Measurements from ENCODE around the gene CCDC190. TPM values are rescaled to one million over a fixed set of nuclear protein-coding genes. Genes with fewer than 3 reads are reported as not detected.

Gene CCDC190
- total and polyA plus RNA-seq, 2 of the 13 experiments (the other 11 are each of a cell fraction or from before 2014, with no cell fraction given) = not detected

- TF ChIP-seq, protein P1, sequence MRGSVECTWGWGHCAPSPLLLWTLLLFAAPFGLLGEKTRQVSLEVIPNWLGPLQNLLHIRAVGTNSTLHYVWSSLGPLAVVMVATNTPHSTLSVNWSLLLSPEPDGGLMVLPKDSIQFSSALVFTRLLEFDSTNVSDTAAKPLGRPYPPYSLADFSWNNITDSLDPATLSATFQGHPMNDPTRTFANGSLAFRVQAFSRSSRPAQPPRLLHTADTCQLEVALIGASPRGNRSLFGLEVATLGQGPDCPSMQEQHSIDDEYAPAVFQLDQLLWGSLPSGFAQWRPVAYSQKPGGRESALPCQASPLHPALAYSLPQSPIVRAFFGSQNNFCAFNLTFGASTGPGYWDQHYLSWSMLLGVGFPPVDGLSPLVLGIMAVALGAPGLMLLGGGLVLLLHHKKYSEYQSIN (CRISPR knock-in tag; IDR thresholded peaks at IDR 0.05; ENCODE audit: borderline replicate concordance) = no peak
- TF ChIP-seq PATZ1 (CRISPR knock-in tag; IDR thresholded peaks at IDR 0.05) = no peak
- TF ChIP-seq KDM3A (CRISPR knock-in tag; IDR thresholded peaks at IDR 0.05; ENCODE audit: low read depth) = no peak
- TF ChIP-seq ZNF430 (CRISPR knock-in tag; IDR thresholded peaks at IDR 0.05) = no peak
These were observed at the start of gene CCDC190 (continued) for GRCh38 chr1:162861101-162861500.

DNA sequence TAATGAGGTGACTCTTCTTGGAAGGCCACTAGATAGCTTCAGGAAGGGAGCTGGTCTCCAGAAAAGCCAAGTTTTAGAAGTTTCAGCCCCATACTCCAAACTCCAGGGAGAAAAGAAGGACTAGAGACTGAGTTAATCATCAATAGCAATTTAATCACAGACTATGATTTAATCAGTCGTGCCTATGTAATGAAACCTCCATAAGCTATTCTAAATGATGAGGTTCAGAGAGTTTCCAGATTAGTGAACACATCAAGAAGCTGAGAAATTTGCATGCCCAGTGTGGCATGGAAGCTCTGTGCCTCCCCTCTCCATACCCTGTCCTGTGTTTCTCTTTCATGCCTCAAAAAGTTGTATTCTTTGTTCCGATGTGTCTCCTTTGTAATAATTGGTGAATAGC is 49.2 kb upstream of the CCDC190 start:
- Histone ChIP-seq H3K27me3 (ENCODE audit: control insufficient read depth in 1 of 2, insufficient read depth in 2 of 2, low read length in 2 of 2) (no peaks in the 10 kb centered on the region), H3K36me3 (replicated peaks in 1 of 2; ENCODE audit: control insufficient read depth in 1 of 2, insufficient read depth in 2 of 2, low read length in 2 of 2) (no peaks in the 10 kb centered on the region), H3K9ac (ENCODE audit: insufficient read depth, low read depth, low read length) (no peak overlapping the region), H3K4me1 (ENCODE audit: insufficient read depth, low read length) (no peaks in the 10 kb centered on the region), H3K4me2 (ENCODE audit: low read depth, low read length) (no peak overlapping the region), H4K20me1 (ENCODE audit: insufficient read depth, low read length) (no peaks in the 10 kb centered on the region), H3K27ac (ENCODE audit: extremely low read length, insufficient read depth, low read length) (no peak overlapping the region), H3K79me2 (ENCODE audit: insufficient read depth, low read length) (no peaks in the 10 kb centered on the region), H3K9me3 (ENCODE audit: low read length) (peaks cover 10% of the 10 kb centered on the region), H3K4me3 (replicated peaks in 1 of 3; ENCODE audit: insufficient read depth in 1 of 3, low read depth in 2 of 3, low read length in 3 of 3) (no peak overlapping the region), H2AFZ (ENCODE audit: low read length) (no peak overlapping the region)
- no TSS peak for BruUV-seq (replicated peaks)
- POLR2A ChIA-PET = no interaction called here
- DNase-seq (ENCODE audit: low spot score) (no peak), ATAC-seq (no peak), FAIRE-seq (no peak)
- CTCF ChIA-PET (ENCODE audit: low intra/inter-chr PET ratio, low total read pairs) = no interaction called here
- intact Hi-C loops (cut with micrococcal nuclease; ENCODE audit: unreplicated experiment) (no loop called here), in situ Hi-C loops (cut with HindIII; ENCODE audit: extremely low pct_ligation_motif_present, low pct_unique_long_range_greater_than_20kb) (no loop called here)
- WGBS (ENCODE audit: low lambda C conversion rate) = 40% methylated on average over 2 of the region's 2 CpGs
- TF ChIP-seq ZNF501 (CRISPR knock-in tag; IDR thresholded peaks at IDR 0.05) = no peak
- no peak for TF ChIP-seq RORA (CRISPR knock-in tag; IDR thresholded peaks at IDR 0.05)
- TF ChIP-seq ZNF598 (CRISPR knock-in tag; IDR thresholded peaks at IDR 0.05; ENCODE audit: borderline replicate concordance) = no peak
- no peak for TF ChIP-seq HNRNPLL (IDR thresholded peaks at IDR 0.05; ENCODE audit: low read depth, low read length, poor library complexity, severe bottlenecking)
- TF ChIP-seq, protein P2, sequence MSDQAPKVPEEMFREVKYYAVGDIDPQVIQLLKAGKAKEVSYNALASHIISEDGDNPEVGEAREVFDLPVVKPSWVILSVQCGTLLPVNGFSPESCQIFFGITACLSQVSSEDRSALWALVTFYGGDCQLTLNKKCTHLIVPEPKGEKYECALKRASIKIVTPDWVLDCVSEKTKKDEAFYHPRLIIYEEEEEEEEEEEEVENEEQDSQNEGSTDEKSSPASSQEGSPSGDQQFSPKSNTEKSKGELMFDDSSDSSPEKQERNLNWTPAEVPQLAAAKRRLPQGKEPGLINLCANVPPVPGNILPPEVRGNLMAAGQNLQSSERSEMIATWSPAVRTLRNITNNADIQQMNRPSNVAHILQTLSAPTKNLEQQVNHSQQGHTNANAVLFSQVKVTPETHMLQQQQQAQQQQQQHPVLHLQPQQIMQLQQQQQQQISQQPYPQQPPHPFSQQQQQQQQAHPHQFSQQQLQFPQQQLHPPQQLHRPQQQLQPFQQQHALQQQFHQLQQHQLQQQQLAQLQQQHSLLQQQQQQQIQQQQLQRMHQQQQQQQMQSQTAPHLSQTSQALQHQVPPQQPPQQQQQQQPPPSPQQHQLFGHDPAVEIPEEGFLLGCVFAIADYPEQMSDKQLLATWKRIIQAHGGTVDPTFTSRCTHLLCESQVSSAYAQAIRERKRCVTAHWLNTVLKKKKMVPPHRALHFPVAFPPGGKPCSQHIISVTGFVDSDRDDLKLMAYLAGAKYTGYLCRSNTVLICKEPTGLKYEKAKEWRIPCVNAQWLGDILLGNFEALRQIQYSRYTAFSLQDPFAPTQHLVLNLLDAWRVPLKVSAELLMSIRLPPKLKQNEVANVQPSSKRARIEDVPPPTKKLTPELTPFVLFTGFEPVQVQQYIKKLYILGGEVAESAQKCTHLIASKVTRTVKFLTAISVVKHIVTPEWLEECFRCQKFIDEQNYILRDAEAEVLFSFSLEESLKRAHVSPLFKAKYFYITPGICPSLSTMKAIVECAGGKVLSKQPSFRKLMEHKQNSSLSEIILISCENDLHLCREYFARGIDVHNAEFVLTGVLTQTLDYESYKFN (CRISPR knock-in tag; conservative IDR thresholded peaks at IDR 0.05) = no peak
- no peak for TF ChIP-seq ZNF784 (CRISPR knock-in tag; IDR thresholded peaks at IDR 0.05; ENCODE audit: borderline replicate concordance)
- no peak for TF ChIP-seq ZNF10 (CRISPR knock-in tag; IDR thresholded peaks at IDR 0.05; ENCODE audit: borderline replicate concordance, low read depth)
- TF ChIP-seq ZNF296 (CRISPR knock-in tag; conservative IDR thresholded peaks at IDR 0.05) = no peak
- TF ChIP-seq MEIS1 (CRISPR knock-in tag; IDR thresholded peaks at IDR 0.05; ENCODE audit: borderline replicate concordance) = no peak
